Endometrium (tissue), 2 donors: ENCODE data around the gene C12orf57.
A peak's percentile ranks its signal among the peaks of the same experiment; 100 is the strongest.

Experiments used
- FAIRE-seq: peaks from 2 replicates; lab custom pipeline; 2012; peaks lifted over from hg19 to GRCh38; lab: Jason Lieb, UNC
- donor health status: control.
- donor health status: control.

The C12orf57 gene

DNA sequence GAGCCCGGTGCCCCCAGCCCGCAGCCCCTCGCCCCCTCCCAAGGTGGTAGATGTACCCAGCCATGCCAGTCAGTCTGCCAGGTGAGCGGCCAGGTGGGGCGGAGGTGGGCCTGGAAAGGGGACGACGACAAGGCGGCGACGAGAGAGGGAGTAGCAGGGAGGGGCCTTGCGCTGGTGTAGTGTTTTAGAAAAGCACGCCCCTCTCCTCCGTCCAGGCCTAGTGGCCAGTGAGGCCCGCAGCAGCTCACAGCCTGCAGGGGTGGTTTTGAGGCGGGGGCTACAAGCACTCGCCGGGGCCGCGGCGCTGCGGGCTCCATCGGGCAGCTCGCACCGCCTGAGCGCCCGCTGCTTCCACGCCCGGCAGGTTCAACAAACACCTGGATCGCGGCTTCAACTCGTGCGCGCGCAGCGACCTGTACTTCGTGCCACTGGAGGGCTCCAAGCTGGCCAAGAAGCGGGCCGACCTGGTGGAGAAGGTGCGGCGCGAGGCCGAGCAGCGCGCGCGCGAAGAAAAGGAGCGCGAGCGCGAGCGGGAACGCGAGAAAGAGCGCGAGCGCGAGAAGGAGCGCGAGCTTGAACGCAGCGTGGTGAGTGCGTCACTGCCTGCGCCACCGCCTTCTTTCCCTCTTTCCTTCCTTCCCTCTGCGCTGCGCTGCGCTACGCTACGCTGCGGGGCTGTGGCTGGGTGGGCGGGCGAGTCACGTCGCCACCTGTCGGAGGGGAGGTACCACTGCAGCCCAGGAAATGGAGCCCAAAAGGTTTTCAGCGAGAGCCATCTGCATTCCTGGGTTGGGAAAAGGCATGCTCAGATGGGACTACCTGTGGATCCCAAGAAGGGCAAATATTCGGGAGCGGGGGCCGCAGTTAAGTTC, 6.1 kb upstream of the C12orf57 start:
- peak; percentile 87 for FAIRE-seq

- FAIRE-seq = no peak
These were observed 5.2 kb upstream of the C12orf57 start for GRCh38 chr12:6938353-6939190.

GRCh38 chr12:6939191-6939540, 4.7 kb upstream of the C12orf57 start:
- no peak for FAIRE-seq

DNA sequence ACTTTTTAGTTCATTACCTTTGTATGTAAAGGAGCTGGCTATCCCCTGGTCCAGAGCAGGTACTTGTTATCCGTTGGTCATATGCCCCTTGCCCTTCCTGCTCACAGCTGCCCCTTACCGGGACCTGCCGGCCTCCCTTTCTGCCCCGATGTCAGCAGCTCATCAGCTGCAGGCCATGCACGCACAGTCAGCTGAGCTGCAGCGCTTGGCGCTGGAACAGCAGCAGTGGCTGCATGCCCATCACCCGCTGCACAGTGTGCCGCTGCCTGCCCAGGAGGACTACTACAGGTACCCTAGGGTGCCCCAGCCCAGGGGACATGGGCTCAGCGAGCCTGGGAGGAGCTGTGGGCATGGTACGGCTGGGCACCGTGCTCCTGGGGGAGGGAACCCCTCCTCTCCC, 2.6 kb upstream of the C12orf57 start:
- no peak for FAIRE-seq

- no peak for FAIRE-seq
These were observed 2.0 kb upstream of the C12orf57 start for GRCh38 chr12:6941782-6942181.

- FAIRE-seq = no peak
These were observed 1.5 kb upstream of the C12orf57 start for GRCh38 chr12:6942331-6942665.

- no peak for FAIRE-seq
These were observed 467 bp upstream of the C12orf57 start for GRCh38 chr12:6943389-6943721.

- peak; percentile 61 for FAIRE-seq
These were observed 762 bp downstream of the C12orf57 start for GRCh38 chr12:6944381-6945186.

DNA sequence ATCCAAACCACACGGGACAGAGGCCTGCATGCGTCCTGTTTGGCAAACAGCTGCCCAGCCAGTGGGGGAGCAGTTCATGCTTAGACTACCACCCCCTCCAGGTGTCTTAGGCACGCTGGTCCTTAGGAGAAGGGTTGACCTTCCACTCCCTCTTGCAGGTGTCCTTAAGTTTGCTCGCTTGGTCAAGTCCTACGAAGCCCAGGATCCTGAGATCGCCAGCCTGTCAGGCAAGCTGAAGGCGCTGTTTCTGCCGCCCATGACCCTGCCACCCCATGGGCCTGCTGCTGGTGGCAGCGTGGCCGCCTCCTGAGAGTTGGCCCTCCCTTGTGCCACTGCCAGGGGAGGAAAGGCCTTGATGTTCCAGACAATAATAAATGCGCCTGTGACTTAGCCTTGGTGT, 1.8 kb downstream of the C12orf57 start:
- FAIRE-seq = no peak

DNA sequence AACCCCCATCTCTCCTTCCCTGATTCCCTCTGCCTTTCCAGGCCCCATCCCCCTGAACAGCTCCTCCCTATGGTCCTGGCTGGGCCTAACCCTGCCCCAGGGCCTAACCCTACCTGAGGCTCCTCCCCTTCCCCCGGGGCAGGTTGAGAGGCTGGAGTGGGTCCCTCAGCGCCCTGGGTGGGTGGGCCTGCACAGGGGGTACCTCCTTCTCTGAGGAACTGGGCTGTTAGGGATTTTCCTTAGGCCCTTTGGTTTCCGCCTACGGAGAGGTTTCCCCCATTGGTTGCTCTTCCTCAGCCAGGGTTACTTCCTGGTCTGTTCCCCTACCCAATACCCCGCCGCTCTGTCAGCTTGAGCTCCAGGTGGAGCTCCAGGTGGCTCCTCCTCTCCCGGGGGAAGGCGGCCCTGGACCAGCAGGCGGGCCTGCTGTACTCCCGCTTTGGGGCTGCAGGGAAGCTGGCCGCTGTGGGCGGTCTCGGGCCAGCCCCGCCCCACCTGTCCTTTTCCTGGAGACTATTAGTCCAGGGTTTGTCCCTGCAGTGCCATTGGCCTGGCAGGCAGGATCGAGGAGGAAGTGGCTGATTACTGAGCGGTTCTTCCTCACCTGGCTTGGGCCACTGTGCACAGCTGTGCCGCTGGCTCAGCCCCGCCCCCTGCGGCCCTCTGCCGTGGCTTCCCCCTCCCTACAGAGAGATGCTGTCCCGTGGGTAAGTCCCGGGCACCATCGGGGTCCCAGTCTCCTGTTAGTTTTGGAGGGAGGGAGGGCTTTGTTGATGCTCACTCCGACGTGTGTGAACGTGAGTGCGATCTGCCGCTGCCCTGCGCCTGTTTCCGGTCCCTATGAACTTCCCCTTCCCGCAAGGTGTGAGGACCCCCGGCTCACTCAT, 2.5 kb downstream of the C12orf57 start:
- FAIRE-seq = no peak

DNA sequence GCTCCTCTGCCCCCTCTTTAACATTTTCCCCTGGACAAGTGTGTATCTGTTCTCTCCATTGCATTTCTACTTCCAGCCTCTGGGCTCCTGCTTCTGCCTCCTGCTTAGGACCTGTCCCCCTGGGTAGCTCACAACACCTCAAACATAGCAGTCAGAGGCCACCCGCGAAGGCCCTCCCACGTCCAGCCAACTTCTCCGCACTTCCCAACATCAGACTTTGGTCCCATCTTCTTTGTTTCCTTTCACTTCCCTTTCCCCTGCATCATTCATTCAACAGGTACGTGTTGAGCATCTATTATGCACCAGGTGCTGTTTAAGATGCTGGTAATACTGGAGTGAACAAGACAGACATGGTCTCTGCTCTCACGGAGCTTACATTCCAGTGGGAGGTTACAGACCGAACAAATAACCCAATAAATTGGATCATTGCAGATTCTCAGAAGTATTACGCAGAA, 3.1 kb downstream of the C12orf57 start:
- no peak for FAIRE-seq

GRCh38 chr12:6947615-6948014, 3.8 kb downstream of the C12orf57 start:
- no peak for FAIRE-seq

GRCh38 chr12:6948873-6949594, 5.2 kb downstream of the C12orf57 start:
- FAIRE-seq = no peak

DNA sequence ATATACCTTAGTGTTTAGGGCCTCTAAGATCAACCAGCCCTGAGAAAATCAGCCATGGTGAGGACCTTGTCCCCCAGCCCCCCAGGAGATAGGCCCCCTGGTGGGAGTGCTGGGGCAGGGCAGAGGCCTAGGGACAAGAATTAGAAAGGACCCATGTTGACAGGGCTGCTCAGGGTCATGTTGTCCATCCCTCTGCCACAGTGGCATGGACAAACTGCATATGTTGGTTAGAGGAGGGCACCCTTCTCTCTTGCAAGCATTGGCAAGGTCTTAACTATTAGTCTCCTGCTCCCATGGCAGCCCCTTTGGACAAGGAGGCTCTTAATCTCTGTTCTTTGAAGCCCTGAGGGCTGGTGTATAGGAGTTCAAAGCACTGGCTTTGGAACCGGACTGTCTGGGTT, 6.6 kb downstream of the C12orf57 start:
- no peak for FAIRE-seq

DNA sequence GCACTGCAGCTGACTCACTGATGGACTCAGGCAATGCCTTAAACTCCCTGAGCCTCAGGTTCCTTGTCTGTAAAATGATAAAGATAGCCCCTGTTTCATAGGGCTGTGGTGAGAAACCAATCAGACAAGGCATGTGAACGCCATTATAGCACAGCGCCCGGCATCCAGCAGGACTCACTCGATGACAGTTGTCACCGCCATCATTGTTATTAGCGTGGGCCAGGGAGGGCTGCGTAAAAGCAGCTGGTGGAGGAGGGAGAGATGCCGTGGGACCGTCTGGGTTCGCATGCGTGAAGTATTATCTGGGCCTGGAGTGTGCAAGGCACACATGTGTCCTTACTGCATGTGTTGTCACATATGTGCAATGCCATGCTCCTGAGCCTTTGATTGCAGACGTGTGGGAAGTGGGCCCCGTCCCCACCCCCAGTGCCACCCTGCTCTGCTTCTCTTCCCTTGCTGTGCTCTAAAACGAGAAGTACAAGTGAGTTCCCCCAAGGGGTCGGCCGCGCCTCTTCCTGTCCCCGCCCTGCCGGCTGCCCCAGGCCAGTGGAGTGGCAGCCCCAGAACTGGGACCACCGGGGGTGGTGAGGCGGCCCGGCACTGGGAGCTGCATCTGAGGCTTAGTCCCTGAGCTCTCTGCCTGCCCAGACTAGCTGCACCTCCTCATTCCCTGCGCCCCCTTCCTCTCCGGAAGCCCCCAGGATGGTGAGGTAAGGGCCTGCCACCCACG, 7.2 kb downstream of the C12orf57 start, which contains the start of gene PTPN6:
Gene PTPN6, plus strand, starts transcription at position 546 of the 730 bp plus-strand sequence. Its CDS starts 157 bp downstream, at position 703.
- no peak for FAIRE-seq

DNA sequence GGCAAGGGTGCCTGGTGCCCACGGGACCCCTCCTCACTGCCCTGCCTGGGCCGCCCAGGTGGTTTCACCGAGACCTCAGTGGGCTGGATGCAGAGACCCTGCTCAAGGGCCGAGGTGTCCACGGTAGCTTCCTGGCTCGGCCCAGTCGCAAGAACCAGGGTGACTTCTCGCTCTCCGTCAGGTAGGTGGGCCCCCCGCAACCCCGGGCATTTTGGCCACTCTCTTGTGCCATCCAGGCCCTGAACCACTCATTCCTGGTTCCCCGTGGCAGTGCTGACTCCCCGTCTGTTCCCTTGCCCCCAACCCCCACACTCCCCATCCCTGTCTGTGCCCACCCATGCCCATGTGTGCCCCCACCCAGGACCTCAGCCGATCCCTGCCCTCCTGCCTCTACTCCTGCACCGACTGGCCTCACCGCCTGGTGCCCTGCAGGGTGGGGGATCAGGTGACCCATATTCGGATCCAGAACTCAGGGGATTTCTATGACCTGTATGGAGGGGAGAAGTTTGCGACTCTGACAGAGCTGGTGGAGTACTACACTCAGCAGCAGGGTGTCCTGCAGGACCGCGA, 7.8 kb downstream of the C12orf57 start:
- no peak for FAIRE-seq

DNA sequence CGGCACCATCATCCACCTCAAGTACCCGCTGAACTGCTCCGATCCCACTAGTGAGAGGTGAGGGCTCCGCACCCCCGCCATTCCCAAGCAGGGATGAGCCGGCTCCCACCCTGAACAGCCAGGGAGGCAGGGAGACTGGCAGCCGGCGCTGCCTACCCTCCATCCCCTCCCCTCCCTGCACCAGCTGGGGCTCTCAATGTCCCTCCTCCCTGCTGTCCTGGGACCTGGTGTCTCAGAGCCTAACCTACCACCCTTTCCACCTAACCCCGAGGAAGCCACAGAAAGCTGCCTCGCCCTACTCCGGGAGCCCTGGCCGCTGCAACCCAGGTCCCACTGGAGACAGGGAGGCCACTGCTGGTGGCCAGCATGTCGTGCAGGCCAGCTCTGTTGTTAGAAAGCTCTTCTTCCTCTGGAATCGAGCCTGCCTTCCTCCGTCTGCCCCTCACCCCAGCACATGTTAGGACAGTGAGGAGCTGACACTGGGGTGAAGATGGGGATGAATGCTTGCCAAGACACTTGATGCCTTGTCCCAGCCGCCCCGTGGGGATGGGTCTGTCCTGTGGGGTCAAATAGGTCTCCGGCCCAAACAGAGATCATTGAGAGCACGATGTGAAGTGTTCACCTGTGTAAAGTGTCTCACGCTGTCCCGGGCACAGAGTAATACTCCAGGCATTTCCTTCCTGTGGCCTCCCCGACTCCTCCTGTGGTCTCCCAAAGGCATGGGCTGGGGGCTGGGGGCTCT, 8.5 kb downstream of the C12orf57 start:
- FAIRE-seq = no peak

- no peak for FAIRE-seq
These were observed 9.1 kb downstream of the C12orf57 start for GRCh38 chr12:6952863-6953441.
